ENCODE measurements around the gene TBC1D8.
A peak's percentile ranks its signal among the peaks of the same experiment; 100 is the strongest.
"Not testable (repeated sequence)": the region's sequence is repeated elsewhere in the genome, so short reads cannot be mapped to it uniquely, and the experiment has no call there.

The TBC1D8 gene

GRCh38 chr2:101151146-101151858 is at the start of gene TBC1D8:
Gene TBC1D8, minus strand, starts transcription at chr2:101151382. Its CDS starts 129 bp downstream, at chr2:101151253.
- peak; percentile 92 for DNase-seq

GRCh38 chr2:101200676-101201075 is 49.5 kb upstream of the TBC1D8 start:
- no peak for DNase-seq

DNA sequence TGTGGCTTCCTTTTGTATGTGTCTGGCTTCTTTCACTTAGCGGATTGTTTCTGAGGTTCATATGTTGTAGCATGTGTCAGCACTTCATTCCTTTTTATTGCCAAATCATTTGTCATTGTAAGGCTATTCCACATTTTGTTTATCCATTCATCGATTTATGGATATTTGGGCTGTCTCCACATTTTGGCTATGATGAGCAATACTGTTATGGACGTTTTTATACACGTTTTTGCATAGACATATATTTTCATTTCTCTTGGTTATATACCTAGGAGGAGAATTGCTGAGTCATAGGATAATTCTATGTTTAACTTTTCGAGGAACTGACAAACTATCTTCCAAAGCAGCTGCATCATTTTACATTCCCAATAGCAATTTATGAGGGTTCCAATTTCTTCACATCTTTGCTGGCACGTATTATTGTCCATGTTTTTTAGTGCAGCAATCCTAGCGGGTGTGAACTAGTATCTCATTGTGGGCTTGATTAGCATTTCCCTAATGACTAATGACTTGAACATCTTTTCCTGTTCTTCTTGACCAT is 48.1 kb upstream of the TBC1D8 start:
- DNase-seq = no peak

- DNase-seq = no peak
Observed at GRCh38 chr2:101197814-101198213, 46.6 kb upstream of the TBC1D8 start.

- DNase-seq = no peak
Observed at GRCh38 chr2:101197215-101197745, 46.1 kb upstream of the TBC1D8 start.

DNA sequence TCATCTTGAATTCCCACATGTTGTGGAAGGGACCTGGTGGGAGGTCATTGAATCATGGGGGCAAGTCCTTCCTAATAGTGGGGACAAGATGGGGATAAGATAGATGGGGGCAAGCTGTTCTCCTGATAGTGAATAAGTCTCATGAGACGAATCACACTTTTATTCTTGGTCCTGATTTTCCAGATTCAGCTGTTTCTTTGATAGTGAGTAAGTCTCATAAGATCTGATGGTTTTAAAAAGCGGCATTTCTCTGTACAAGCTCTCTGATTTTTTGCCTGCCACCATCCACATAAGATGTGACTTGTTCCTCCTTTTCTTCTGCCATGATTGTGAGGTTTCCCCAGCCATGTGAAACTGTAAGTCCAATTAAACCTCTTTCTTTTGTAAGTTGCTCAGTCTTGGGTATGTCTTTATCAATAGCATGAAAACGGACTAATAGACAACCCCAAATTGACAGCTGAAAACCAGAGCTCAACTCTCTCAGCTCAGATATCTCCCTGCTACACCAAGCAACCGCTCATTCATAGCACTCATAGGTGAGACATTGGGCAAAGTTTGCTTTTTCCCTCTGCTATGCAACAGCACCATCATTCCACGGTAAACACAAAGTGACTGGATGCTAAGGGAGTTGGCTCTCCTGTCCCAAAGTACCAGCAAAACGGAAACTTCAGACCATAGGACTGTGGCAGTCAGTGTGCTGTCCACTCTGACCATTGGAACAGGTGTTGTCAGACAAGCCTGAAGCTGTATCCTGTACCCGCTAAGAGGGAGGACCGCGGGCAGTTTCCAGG is 44.9 kb upstream of the TBC1D8 start:
- no peak for DNase-seq

- no peak for DNase-seq
Observed at GRCh38 chr2:101193033-101193626, 41.9 kb upstream of the TBC1D8 start.

DNA sequence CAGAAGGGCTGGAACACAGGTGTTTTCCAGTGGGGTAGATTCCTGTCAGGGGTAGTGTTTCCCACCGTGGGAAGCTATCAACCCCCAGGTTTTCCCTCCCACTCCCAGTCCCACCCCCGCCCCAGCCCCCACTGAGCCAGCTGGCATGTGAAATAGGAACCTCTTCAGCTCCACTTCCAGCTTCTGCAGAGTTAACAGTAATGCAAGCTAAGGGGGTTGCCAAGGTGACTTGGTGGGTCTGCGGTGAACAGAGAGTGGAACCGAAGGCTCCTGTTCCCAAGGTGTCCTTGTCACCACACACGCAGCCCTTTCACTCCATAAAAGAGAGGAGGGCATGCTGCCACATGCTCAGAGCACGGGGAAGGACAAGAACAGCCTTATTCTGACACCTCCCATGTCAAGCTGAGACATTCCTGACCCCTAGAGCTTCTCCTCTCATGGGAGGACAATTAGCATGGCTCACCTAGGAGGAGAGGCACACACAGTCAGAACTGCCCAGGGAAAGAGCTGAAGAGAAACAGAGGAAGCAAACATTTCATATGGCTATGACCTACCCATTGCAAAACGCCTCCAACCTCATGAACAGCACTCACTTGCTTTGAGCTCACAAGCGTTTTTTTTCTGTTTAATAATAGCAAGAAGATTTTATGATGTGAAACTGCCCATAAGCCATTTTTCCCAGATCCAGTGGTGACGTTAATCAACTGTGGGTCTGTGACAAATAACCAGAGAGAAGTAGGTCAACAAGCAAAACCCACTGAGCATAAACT is 39.8 kb upstream of the TBC1D8 start:
- no peak for DNase-seq

GRCh38 chr2:101188683-101189405 is 37.7 kb upstream of the TBC1D8 start:
- DNase-seq = no peak

DNA sequence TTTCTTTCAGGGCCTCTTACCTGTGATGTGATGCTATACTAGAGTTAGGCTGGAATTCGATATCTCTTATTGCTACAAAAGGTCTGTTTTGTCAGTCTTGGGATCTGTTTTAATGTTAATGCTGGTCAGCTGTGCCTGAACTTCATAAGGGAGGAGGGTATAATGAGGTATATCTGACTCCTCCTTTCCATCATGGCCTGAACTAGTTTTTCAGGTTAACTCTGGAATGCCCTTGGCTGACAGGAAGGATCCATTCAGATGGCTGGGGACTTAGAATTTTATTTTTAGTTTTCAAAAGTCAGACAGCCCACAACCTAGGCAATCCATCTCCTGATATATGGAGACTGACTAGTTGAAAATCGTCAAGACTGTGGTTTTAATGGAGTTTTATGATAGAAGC is 35.9 kb upstream of the TBC1D8 start:
- no peak for DNase-seq

DNA sequence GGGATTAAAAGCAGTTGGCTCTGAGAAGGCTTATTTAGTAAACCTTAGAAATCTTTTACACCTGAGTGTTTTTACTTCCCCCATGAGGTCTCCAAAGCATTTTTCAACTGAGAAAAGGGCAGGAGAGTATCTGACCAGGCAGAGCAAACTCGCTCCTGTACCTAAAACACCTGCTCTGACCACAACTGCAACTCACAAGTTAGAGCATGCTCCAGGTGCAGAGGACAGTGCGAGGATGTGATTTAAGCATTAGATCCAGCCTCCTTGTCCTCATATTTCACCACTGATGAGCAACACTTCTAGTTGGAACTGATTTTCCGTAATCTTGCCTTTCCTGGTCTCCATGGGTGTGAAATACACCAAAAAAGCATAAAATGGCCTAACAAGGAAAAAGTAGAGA is 34.5 kb upstream of the TBC1D8 start:
- DNase-seq = no peak

GRCh38 chr2:101185085-101185484 is 33.9 kb upstream of the TBC1D8 start:
- no peak for DNase-seq

- no peak for DNase-seq
Observed at GRCh38 chr2:101179982-101180381, 28.8 kb upstream of the TBC1D8 start.

DNA sequence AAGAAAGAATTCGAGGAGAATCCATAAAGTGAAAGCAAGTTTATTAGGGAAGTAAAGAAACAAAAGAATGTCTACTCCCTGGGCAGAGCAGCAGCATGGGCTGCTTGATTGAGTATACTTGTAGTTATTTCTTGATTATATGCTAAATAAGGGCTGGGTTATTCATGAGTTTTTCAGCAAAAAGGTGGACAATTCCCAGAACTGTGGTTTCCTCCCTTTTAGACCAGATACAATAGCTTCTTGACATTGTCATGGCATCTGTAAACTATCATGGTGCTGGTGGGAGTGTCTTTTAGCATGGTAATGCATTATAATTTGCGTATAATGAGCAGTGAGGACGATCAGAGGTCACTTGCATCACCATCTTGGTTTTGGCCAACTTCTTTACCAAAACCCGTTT is 25.6 kb upstream of the TBC1D8 start:
- no peak for DNase-seq

GRCh38 chr2:101175991-101176390 is 24.8 kb upstream of the TBC1D8 start:
- no peak for DNase-seq

GRCh38 chr2:101173707-101174295 is 22.6 kb upstream of the TBC1D8 start:
- DNase-seq = no peak

DNA sequence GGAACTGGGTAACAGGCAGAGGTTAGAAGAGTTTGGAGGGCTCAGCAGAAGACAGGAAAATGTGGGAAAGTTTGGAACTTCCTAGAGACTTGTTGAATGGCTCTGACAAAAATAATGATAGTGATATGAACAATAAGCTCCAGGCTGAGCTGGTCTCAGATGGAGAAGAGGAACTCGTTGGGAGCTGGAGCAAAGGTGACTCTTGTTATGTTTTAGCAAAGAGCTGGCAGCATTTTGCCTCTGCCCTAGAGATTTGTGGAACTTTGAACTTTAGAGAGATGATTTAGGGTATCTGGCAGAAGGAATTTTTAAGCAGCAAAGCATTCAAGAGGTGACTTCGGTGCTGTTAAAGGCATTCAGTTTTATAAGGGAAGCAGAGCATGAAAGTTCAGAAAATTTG is 18.6 kb upstream of the TBC1D8 start:
- not testable (repeated sequence) for DNase-seq

DNA sequence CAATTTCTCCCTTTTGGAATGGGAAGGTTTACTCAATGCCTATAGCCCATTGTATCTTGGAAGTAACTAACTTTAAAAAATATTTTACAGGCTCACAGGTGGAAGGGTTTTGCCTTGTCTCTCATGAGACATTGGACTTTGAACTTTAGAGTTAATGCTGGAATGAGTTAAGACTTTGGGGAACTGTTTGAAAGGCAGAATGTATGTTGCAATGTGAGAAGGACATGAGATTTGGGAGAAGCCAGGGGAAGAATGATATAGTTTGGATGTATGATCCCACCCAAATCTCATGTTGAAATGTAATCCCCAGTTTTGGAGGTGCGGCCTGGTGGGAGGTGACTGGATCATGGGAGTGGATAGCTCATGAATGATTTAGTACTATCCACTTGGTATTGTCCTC is 17.5 kb upstream of the TBC1D8 start:
- no peak for DNase-seq

DNA sequence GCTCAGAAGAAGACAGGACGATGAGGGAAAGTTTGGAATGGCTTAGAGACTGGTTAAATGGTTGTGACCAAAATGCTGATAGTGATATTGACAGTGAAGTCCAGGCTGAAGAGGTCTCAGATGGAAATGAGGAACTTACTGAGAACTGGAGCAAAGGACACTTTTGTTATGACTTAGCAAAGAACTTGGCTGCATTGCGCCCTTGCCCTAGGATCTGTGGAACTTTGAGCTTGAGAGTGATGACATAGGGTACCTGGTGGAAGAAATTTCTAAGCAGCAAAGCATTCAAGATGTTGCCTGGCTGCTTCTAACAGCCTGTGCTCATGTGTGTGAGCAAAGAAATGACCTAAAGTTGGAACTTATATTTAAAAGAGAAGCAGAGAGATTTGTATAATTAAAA is 16.4 kb upstream of the TBC1D8 start:
- not testable (repeated sequence) for DNase-seq

DNA sequence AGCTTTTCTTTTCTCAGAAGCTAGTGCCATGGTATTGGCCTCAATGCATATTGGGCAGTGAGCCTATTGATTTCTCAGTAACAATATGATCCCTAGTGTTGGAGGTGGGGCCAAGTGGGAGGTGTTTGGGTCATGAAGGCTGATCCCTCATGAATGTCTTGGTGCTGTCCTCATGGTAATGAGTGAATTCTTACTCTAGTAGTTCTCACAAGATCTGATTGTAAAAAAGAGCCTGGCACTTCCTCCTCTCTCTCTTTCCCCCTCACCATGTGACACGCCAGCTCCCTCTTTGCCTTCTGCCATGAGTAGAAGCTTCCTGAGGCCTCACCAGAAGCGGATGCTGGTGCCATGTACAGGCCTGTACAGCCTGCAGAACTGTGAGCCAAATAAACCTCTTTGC is 12.8 kb upstream of the TBC1D8 start:
- no peak for DNase-seq

DNA sequence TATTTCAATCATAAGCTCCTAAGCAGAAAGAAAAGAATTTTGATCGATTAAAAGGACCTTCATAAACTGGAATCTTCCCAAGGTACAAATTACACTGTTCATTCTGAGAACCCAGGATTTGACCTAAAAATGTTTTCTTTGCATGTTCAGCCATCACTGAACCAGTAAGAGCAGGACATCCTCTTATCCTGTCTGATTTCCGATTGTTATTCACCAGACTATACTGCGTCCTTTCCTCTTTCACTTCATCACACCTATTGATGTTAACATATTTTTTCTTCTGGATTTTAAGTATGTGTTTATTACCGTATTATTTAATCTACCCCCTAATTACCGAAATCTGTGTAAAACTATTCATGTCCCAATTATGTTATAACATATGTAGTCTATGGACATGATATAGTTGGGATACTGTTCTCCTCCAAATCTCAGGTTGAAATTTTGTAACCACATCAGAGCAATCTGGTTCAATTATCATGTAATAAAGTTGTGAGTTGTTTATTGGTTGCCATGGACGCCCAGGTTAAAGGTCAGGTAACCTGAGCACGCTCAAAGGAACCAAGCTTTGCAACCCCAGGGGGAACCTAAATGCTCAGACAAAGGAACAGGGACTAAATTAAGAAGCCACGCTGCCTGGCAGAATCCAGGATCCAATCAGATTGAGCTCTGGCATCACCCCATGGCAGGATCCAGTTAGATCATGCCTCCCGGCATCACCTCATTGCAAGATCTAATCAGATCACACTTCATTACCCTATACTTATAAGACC is 11.6 kb upstream of the TBC1D8 start:
- no peak for DNase-seq

Measured in femur (tissue), 1 donor.